ENCODE data around the gene CYP3A5. TPM values are rescaled to one million over a fixed set of nuclear protein-coding genes. Genes with fewer than 3 reads are reported as not detected.

The CYP3A5 gene
- total and polyA plus RNA-seq, 2 experiments from 2014 or later = 228 to 345 TPM

DNA sequence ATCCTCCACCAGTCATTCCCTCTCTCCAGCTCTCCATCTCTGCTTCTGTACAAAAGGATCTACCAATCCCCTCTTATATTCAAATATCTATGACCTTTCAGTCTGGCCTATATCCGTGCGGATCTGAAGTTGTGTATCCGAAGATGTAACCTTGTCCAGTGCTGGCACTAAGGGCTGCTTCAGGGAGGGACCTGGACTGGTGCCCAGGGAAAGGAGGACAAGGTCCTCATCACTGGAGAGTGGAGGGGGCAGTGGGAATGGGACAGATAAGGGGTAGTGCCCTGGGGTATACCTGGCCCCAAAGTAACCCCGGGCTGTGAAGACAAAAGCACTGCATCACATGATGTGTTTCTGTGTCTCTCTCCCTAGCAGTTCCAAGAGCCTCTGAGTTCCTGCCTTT lies 80.0 kb downstream of the CYP3A5 start:
- no peaks in the 10 kb centered on the region for H3K27me3 ChIP-seq
- no peaks in the 10 kb centered on the region for H4K20me1 ChIP-seq (ENCODE audit: insufficient read depth, poor library complexity, severe bottlenecking)
- H2AFZ ChIP-seq = no peak overlapping the region
- H3K36me3 ChIP-seq (replicated peaks; ENCODE audit: insufficient read depth, low read depth) = no peaks in the 10 kb centered on the region
- DNase-seq (ENCODE audit: low spot score) = no peak
- H3K4me1 ChIP-seq (ENCODE audit: insufficient read depth) = no peaks in the 10 kb centered on the region
- no peak overlapping the region for H3K4me2 ChIP-seq
- TF ChIP-seq EZH2phosphoT487 (IDR thresholded peaks at IDR 0.05; ENCODE audit: low read depth, severe bottlenecking, unreplicated experiment) (no peak), EZH2 (IDR thresholded peaks at IDR 0.05; ENCODE audit: borderline replicate concordance) (no peak)
- TF ChIP-seq, protein P1, sequence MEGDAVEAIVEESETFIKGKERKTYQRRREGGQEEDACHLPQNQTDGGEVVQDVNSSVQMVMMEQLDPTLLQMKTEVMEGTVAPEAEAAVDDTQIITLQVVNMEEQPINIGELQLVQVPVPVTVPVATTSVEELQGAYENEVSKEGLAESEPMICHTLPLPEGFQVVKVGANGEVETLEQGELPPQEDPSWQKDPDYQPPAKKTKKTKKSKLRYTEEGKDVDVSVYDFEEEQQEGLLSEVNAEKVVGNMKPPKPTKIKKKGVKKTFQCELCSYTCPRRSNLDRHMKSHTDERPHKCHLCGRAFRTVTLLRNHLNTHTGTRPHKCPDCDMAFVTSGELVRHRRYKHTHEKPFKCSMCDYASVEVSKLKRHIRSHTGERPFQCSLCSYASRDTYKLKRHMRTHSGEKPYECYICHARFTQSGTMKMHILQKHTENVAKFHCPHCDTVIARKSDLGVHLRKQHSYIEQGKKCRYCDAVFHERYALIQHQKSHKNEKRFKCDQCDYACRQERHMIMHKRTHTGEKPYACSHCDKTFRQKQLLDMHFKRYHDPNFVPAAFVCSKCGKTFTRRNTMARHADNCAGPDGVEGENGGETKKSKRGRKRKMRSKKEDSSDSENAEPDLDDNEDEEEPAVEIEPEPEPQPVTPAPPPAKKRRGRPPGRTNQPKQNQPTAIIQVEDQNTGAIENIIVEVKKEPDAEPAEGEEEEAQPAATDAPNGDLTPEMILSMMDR (IDR thresholded peaks at IDR 0.05; ENCODE audit: poor library complexity) = no peak
- WGBS (ENCODE audit: low lambda C conversion rate, missing lambda C conversion rate) = 92% methylated on average over 4 of the region's 4 CpGs
- H3K4me3 ChIP-seq = no peak overlapping the region
- no peaks in the 10 kb centered on the region for H3K9me2 ChIP-seq (replicated peaks; ENCODE audit: insufficient read depth)
- no peaks in the 10 kb centered on the region for H3K79me2 ChIP-seq
- no peaks in the 10 kb centered on the region for H3K9me3 ChIP-seq (ENCODE audit: low read depth)
- H3K27ac ChIP-seq = no peak overlapping the region

Small RNA genes within 50 kb of the gene (small RNA-seq; reads per million reads assigned to genes)
- gene CYP3A51P (not detected), gene CYP3A7-CYP3A51P (not detected)

Other genes with a start within 250 kb of the CYP3A5 start
- gene PTCD1, start 241.2 kb downstream of the CYP3A5 start, total RNA-seq = 9.2 and 11.3 TPM in 2 replicates
- gene PTCD1, start 241.2 kb downstream of the CYP3A5 start, polyA plus RNA-seq = 7.0 and 10.8 TPM in 2 replicates
- gene CPSF4, start 241.1 kb downstream of the CYP3A5 start, total RNA-seq = 25.3 and 37.6 TPM in 2 replicates
- 35.1 and 41.1 TPM in 2 replicates for gene CPSF4, start 241.1 kb downstream of the CYP3A5 start, polyA plus RNA-seq
- 2,783 and 3,615 TPM in 2 replicates for gene ATP5MF, start 213.8 kb downstream of the CYP3A5 start, total RNA-seq
- gene ATP5MF, start 213.8 kb downstream of the CYP3A5 start, polyA plus RNA-seq = 785 and 822 TPM in 2 replicates
- gene ZNF789, start 207.1 kb downstream of the CYP3A5 start, total RNA-seq = 7.0 and 11.3 TPM in 2 replicates
- gene ZNF789, start 207.1 kb downstream of the CYP3A5 start, polyA plus RNA-seq = 5.5 and 8.1 TPM in 2 replicates
- gene ZNF394, start 179.7 kb downstream of the CYP3A5 start, total RNA-seq = 19.4 and 23.8 TPM in 2 replicates
- gene ZNF394, start 179.7 kb downstream of the CYP3A5 start, polyA plus RNA-seq = 17.2 and 18.4 TPM in 2 replicates
- gene ZKSCAN5, start 175.3 kb downstream of the CYP3A5 start, total RNA-seq = 10.6 and 11.3 TPM in 2 replicates
- gene ZKSCAN5, start 175.3 kb downstream of the CYP3A5 start, polyA plus RNA-seq = 6.2 and 6.9 TPM in 2 replicates
- gene FAM200A, start 127.9 kb downstream of the CYP3A5 start, total RNA-seq = 6.3 and 7.2 TPM in 2 replicates
- gene FAM200A, start 127.9 kb downstream of the CYP3A5 start, polyA plus RNA-seq = 3.7 and 4.4 TPM in 2 replicates
- gene ZNF655, start 121.4 kb downstream of the CYP3A5 start, total RNA-seq = 69.6 and 76.3 TPM in 2 replicates
- gene ZNF655, start 121.4 kb downstream of the CYP3A5 start, polyA plus RNA-seq = 39.4 and 48.8 TPM in 2 replicates
- gene TMEM225B, start 81.7 kb downstream of the CYP3A5 start, total RNA-seq = 0.20 and 0.24 TPM in 2 replicates
- 0.12 and 1.8 TPM in 2 replicates for gene TMEM225B, start 81.7 kb downstream of the CYP3A5 start, polyA plus RNA-seq
- 11.4 and 18.8 TPM in 2 replicates for gene ZSCAN25, start 63.0 kb downstream of the CYP3A5 start, total RNA-seq
- gene ZSCAN25, start 63.0 kb downstream of the CYP3A5 start, polyA plus RNA-seq = 8.4 and 11.4 TPM in 2 replicates
- 770 and 803 TPM in 2 replicates for gene CYP3A7, start 55.2 kb upstream of the CYP3A5 start, total RNA-seq
- 311 and 444 TPM in 2 replicates for gene CYP3A7, start 55.2 kb upstream of the CYP3A5 start, polyA plus RNA-seq
- gene CYP3A4, start 104.2 kb upstream of the CYP3A5 start, total RNA-seq = 29.8 and 43.4 TPM in 2 replicates
- 25.6 and 42.2 TPM in 2 replicates for gene CYP3A4, start 104.2 kb upstream of the CYP3A5 start, polyA plus RNA-seq
- gene CYP3A43, start 148.0 kb upstream of the CYP3A5 start, total RNA-seq = 0.88 and 1.8 TPM in 2 replicates
- gene CYP3A43, start 148.0 kb upstream of the CYP3A5 start, polyA plus RNA-seq = 1.7 and 1.8 TPM in 2 replicates
- not detected in 2 replicates for gene OR2AE1, start 197.0 kb upstream of the CYP3A5 start, total RNA-seq
- not detected in 2 replicates for gene OR2AE1, start 197.0 kb upstream of the CYP3A5 start, polyA plus RNA-seq
- 2.7 and 4.0 TPM in 2 replicates for gene TRIM4, start 239.5 kb upstream of the CYP3A5 start, total RNA-seq
- gene TRIM4, start 239.5 kb upstream of the CYP3A5 start, polyA plus RNA-seq = 1.4 and 1.5 TPM in 2 replicates
- not detected in 2 replicates for gene GJC3, start 249.6 kb upstream of the CYP3A5 start, total RNA-seq
- gene GJC3, start 249.6 kb upstream of the CYP3A5 start, polyA plus RNA-seq = not detected in 2 replicates